ENCODE measurements around the gene USH2A.

GRCh38 chr1:215677112-215677511, 746.1 kb downstream of the USH2A start:
- no peak for TF ChIP-seq CTCF (IDR thresholded peaks at IDR 0.05)
- no peak for TF ChIP-seq POLR2A (IDR thresholded peaks at IDR 0.05)

All from adrenal gland (tissue), 5 donors.